ENCODE measurements around the gene BRSK2. TPM values are rescaled to one million over a fixed set of nuclear protein-coding genes. Genes with fewer than 3 reads are reported as not detected.

BRSK2 gene
- total and polyA plus RNA-seq, 12 donors, result 0.13 to 2.3 (median 0.44) TPM; not detected in 1

GRCh38 chr11:1390569-1391164, 933 bp downstream of the BRSK2 start:
- ATAC-seq (peak in 2 of 8 donors; percentile 12 to 18), DNase-seq (peak; percentile 44 to 60)
- Histone ChIP-seq H3K9me3 (no peaks in the 10 kb centered on the region), H3K4me1 (peaks cover 6 to 18% (median 14%) of the 10 kb centered on the region in 9 donors), H3K27me3 (peaks cover 0 to 52% (median 41%) of the 10 kb centered on the region in 7 donors), H3K27ac (no peak overlapping the region), H3K36me3 (no peaks in the 10 kb centered on the region), H3K4me3 (peak overlapping the region in 6 of 10 donors; percentile 4 to 34 (median 18))
- intact Hi-C loops (cut with DNase I), result no loop called here
- no peak for TF ChIP-seq CTCF (IDR thresholded peaks at IDR 0.05)
- 2% methylated on average over 44 to 73 of the region's 73 CpGs for WGBS, 2 donors

- no peak overlapping the region for H3K27ac ChIP-seq
- ATAC-seq, result no peak
- H3K36me3 ChIP-seq, result no peaks in the 10 kb centered on the region
- peaks cover 0 to 52% (median 41%) of the 10 kb centered on the region in 7 donors for H3K27me3 ChIP-seq
- no peaks in the 10 kb centered on the region for H3K9me3 ChIP-seq
- H3K4me3 ChIP-seq, result peak overlapping the region in 6 of 10 donors; percentile 4 to 34 (median 18)
- intact Hi-C loops (cut with DNase I), result no loop called here
- no peak for DNase-seq
- H3K4me1 ChIP-seq, result peaks cover 6 to 18% (median 14%) of the 10 kb centered on the region in 9 donors
- TF ChIP-seq CTCF (IDR thresholded peaks at IDR 0.05), result no peak
- 48 to 50% methylated on average over 35 of the region's 35 CpGs for WGBS, 2 donors
These were observed 1.7 kb downstream of the BRSK2 start for GRCh38 chr11:1391165-1392075.

- no peak for ATAC-seq
- DNase-seq, result no peak
- intact Hi-C loops (cut with DNase I), result no loop called here
- WGBS, 2 donors, result 36 to 50% methylated on average over 12 of the region's 12 CpGs
- Histone ChIP-seq H3K27ac (no peak overlapping the region), H3K9me3 (no peaks in the 10 kb centered on the region), H3K4me1 (peaks cover 6 to 18% (median 14%) of the 10 kb centered on the region in 9 donors), H3K4me3 (no peak overlapping the region), H3K27me3 (peaks cover 0 to 52% (median 41%) of the 10 kb centered on the region in 7 donors), H3K36me3 (no peaks in the 10 kb centered on the region)
- no peak for TF ChIP-seq CTCF (IDR thresholded peaks at IDR 0.05)
These were observed 2.4 kb downstream of the BRSK2 start for GRCh38 chr11:1392111-1392510.

GRCh38 chr11:1392561-1392960, 2.8 kb downstream of the BRSK2 start:
- peaks cover 0 to 51% (median 41%) of the 10 kb centered on the region in 7 donors for H3K27me3 ChIP-seq
- TF ChIP-seq CTCF (IDR thresholded peaks at IDR 0.05), result no peak
- no peak for ATAC-seq
- H3K4me1 ChIP-seq, result peaks cover 6 to 18% (median 14%) of the 10 kb centered on the region in 9 donors
- H3K36me3 ChIP-seq, result no peaks in the 10 kb centered on the region
- H3K27ac ChIP-seq, result no peak overlapping the region
- intact Hi-C loops (cut with DNase I), result no loop called here
- 85 to 87% methylated on average over 17 to 21 of the region's 21 CpGs for WGBS, 2 donors
- DNase-seq, result no peak
- no peak overlapping the region for H3K4me3 ChIP-seq
- H3K9me3 ChIP-seq, result no peaks in the 10 kb centered on the region

All from heart right ventricle (tissue), 16 donors.